Fibroblast of lung (primary cell): Measurements from ENCODE around the gene KCNT2.

Experiments used
- EZH2 ChIP-seq: IDR thresholded peaks from 2 replicates; pipeline ENCODE4 v1.5.1; 2012; ENCODE audit warnings: low read length, control low read depth, mild to moderate bottlenecking; ENCODE audit errors: missing control alignments
- TF ChIP-seq, protein P1 (sequence below), 2 donors: IDR thresholded peaks in 1 of 2; conservative IDR thresholded peaks in 1 of 2; 1 replicate in 1 of 2; 2 replicates in 1 of 2; pipeline ENCODE4 v1.5.1; 2011 to 2012; ENCODE audit warnings: low read length in 2 of 2, control low read depth in 1 of 2, inconsistent platforms in 1 of 2, low read depth in 1 of 2, mild to moderate bottlenecking in 1 of 2

DNA sequence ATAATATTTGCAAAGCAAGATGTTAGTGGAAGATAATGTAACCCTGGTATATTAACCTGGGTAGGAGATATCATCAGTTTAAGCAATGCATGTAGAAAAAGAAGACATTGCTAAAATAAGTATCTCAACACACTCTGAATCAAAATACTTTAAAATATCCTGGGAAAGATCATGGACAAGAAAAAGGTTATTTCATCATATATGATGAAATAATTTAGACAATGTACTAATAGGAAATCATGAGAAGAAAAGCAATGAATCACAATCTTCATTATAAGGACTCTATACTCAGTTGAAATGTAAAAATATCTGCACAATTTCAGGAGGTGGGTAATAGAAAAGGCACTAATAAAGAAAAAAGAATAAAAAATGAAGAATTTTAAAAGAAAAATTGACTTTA lies 158.8 kb downstream of the KCNT2 start:
- TF ChIP-seq, protein P1, sequence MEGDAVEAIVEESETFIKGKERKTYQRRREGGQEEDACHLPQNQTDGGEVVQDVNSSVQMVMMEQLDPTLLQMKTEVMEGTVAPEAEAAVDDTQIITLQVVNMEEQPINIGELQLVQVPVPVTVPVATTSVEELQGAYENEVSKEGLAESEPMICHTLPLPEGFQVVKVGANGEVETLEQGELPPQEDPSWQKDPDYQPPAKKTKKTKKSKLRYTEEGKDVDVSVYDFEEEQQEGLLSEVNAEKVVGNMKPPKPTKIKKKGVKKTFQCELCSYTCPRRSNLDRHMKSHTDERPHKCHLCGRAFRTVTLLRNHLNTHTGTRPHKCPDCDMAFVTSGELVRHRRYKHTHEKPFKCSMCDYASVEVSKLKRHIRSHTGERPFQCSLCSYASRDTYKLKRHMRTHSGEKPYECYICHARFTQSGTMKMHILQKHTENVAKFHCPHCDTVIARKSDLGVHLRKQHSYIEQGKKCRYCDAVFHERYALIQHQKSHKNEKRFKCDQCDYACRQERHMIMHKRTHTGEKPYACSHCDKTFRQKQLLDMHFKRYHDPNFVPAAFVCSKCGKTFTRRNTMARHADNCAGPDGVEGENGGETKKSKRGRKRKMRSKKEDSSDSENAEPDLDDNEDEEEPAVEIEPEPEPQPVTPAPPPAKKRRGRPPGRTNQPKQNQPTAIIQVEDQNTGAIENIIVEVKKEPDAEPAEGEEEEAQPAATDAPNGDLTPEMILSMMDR (conservative IDR thresholded peaks at IDR 0.05 in 1 of 2, IDR thresholded peaks at IDR 0.05 in 1 of 2; ENCODE audit: low read depth in 1 of 2, low read length in 2 of 2), result no peak
- TF ChIP-seq EZH2, result no peak
